ENCODE results near the gene CUX1. TPM values are rescaled to one million over a fixed set of nuclear protein-coding genes. Genes with fewer than 3 reads are reported as not detected.
"Not testable (repeated sequence)": the region's sequence is repeated elsewhere in the genome, so short reads cannot be mapped to it uniquely, and the experiment has no call there.

CUX1 gene
- total RNA-seq, 2 experiments from 2014 or later: 30.7 to 31.2 TPM

DNA sequence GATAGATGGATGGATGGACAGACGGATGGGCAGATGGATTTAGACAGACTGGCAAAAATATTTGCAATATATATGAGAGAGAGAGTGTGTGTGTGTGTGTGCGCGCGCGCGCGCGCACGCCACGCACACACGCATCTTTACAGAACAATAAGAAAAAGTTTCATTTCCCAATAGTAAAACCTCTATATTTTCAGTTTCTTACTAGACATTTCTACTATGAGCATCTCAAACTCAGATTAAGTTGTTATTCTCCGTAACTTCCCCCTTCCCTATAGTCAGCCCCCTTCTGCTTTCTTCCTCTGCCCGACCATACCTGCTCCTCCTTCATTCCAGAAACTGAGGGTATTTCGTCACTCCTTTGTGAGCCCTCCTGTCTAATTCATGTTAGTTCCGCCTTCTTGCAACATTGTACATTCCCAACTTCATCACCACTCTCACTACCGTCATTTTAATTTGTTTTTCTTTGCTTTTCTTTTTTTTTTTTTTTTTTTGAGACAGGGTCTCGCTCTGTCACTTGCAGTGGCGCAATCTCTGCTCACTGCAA is 314.9 kb downstream of the CUX1 start:
- DNase-seq (no peak), ATAC-seq (no peak)
- ChIA-PET POLR2A (no interaction called here), CTCF (no interaction called here)
- Mint-ChIP-seq H3K9me3 (ENCODE audit: insufficient read depth) (no peaks in the 10 kb centered on the region), H3K36me3 (ENCODE audit: low read depth) (peaks cover 1% of the 10 kb centered on the region), H3K4me3 (no peak overlapping the region), H3K27ac (no peak overlapping the region), H3K27me3 (ENCODE audit: low read depth) (no peaks in the 10 kb centered on the region), H3K4me1 (ENCODE audit: low read depth) (no peaks in the 10 kb centered on the region)

DNA sequence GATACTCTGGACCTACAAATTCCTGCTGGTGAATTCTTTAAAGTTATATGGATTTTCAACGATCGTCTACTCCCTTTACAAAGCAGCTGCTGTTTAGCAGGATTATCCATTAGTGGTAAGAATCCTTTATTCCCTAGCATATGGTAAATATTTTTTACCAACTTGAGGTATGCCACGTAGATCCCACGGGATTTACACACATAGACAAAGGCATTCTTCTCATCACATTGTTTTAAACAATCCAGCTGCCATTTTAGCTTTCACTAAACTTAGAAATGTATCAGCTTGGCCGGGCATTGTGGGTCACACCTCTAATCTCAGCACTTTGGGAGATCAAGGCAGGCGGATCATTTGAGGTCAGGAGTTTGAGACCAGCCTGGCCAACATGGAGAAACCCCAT is 321.2 kb downstream of the CUX1 start:
- ATAC-seq: no peak
- H3K36me3 Mint-ChIP-seq (ENCODE audit: low read depth): peaks cover 1% of the 10 kb centered on the region
- no peak overlapping the region for H3K27ac Mint-ChIP-seq
- H3K4me3 Mint-ChIP-seq: no peak overlapping the region
- DNase-seq: no peak
- H3K4me1 Mint-ChIP-seq (ENCODE audit: low read depth): peaks cover 14% of the 10 kb centered on the region
- no peaks in the 10 kb centered on the region for H3K9me3 Mint-ChIP-seq (ENCODE audit: insufficient read depth)
- CTCF ChIA-PET: interaction anchor here (0.7 kb wide), 1 partner anchor 19 kb away, joined by 3 read pairs; no protein-coding TSS in a partner anchor
- H3K27me3 Mint-ChIP-seq (ENCODE audit: low read depth): no peaks in the 10 kb centered on the region
- POLR2A ChIA-PET: no interaction called here

DNA sequence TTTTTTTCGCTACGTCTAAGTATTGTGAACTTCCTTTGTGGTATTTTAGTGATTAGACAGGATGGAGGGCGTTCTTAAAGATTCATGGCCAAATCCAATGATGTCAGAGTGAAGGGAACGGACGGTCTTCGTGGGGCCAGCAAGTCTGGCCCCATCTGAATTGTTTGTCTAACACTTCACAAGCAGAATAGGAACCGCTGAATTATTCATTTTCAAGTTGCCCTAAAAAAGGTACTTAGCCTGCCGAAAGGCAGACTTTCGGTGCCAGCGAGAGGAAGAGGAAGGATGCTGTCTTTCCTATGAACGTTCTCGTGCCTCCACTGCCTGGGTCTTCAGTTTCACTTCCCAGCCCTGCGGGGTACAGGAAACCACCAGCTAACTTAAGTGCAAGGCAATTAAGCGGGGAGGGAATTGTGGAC is 323.5 kb downstream of the CUX1 start:
- ChIA-PET POLR2A (interaction anchor here (0.7 kb wide), 1 partner anchor 38 kb away, joined by 3 read pairs; no protein-coding TSS in a partner anchor), CTCF (no interaction called here)
- Mint-ChIP-seq H3K4me3 (peak overlapping the region; percentile 61), H3K36me3 (ENCODE audit: low read depth) (no peaks in the 10 kb centered on the region), H3K4me1 (ENCODE audit: low read depth) (peaks cover 14% of the 10 kb centered on the region), H3K27me3 (ENCODE audit: low read depth) (no peaks in the 10 kb centered on the region), H3K9me3 (ENCODE audit: insufficient read depth) (no peaks in the 10 kb centered on the region), H3K27ac (peak overlapping the region; percentile 81)
- DNase-seq (peak; percentile 39), ATAC-seq (peak; percentile 67)

DNA sequence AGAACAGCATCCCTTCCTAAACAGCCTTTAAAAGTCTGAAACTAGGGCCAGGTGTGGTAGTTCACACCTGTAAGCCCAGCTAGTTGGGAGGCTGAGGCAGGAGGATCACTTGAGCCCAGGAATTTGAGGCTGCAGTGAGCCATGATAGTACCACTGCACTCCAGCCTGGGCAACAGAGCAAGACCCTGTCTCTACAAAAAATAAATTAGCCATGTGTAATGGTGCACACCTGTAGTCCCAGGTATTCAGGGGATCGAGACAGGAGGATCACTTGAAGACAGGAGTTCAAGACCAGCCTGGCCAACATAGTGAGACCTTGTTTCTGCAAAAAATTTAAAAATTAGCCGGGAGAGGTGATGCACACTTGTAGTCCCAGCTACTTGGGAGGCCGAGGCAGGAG is 325.0 kb downstream of the CUX1 start:
- POLR2A ChIA-PET: interaction anchor here (0.6 kb wide), 1 partner anchor 221 kb away, joined by 4 read pairs; no protein-coding TSS in a partner anchor
- H3K4me1 Mint-ChIP-seq (ENCODE audit: low read depth): peaks cover 14% of the 10 kb centered on the region
- H3K27ac Mint-ChIP-seq; H3K4me3 Mint-ChIP-seq; DNase-seq; CTCF ChIA-PET; H3K9me3 Mint-ChIP-seq (ENCODE audit: insufficient read depth); H3K36me3 Mint-ChIP-seq (ENCODE audit: low read depth); H3K27me3 Mint-ChIP-seq (ENCODE audit: low read depth); ATAC-seq: not testable (repeated sequence)

DNA sequence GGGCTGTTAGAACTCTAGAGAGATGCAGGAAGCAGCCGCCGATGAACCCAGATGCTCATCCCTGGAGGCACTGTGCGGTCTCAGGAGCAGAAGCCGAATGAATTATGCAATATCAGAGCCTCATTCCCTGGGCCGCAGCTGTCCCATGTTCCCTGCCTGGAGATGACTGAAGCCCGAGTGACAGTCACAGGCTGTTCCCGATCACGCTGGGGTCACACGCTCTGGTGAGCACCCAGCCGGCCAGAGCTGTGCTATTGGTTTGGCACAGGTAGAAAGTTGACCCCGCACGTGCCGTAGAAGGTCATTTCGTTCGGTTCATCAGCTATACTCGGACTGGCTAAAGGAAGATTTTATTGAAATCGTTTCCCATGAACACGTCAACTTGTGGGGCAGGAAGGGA is 328.7 kb downstream of the CUX1 start:
- H3K36me3 Mint-ChIP-seq (ENCODE audit: low read depth): no peaks in the 10 kb centered on the region
- no peaks in the 10 kb centered on the region for H3K9me3 Mint-ChIP-seq (ENCODE audit: insufficient read depth)
- DNase-seq (no peak), ATAC-seq (no peak)
- H3K27ac Mint-ChIP-seq: no peak overlapping the region
- H3K4me3 Mint-ChIP-seq: no peak overlapping the region
- peaks cover 8% of the 10 kb centered on the region for H3K4me1 Mint-ChIP-seq (ENCODE audit: low read depth)
- ChIA-PET CTCF (no interaction called here), POLR2A (no interaction called here)
- H3K27me3 Mint-ChIP-seq (ENCODE audit: low read depth): no peaks in the 10 kb centered on the region

DNA sequence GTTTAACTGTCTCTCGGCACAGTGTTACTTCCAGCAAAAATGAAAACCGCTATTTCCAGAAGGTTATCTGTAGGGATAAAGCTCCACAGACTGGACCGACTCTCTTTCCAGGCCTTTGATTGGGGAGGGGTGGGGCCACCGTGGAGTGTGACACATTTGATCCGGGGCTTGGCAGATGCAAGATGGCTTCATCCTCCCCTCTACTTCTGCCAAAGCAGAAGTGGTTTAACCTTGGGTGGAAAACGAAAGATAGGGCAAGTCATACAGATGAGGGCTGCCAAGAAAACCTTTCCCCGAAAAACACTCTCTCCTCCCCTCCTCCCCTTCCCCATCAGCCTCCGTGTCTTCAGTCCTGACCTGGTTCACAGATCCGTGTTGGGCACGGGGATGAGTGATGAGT is 329.6 kb downstream of the CUX1 start:
- Mint-ChIP-seq H3K36me3 (ENCODE audit: low read depth) (no peaks in the 10 kb centered on the region), H3K27me3 (ENCODE audit: low read depth) (no peaks in the 10 kb centered on the region), H3K9me3 (ENCODE audit: insufficient read depth) (no peaks in the 10 kb centered on the region), H3K4me1 (ENCODE audit: low read depth) (peaks cover 2% of the 10 kb centered on the region), H3K27ac (no peak overlapping the region), H3K4me3 (no peak overlapping the region)
- DNase-seq: no peak
- ATAC-seq: no peak
- POLR2A ChIA-PET: no interaction called here
- CTCF ChIA-PET: no interaction called here

DNA sequence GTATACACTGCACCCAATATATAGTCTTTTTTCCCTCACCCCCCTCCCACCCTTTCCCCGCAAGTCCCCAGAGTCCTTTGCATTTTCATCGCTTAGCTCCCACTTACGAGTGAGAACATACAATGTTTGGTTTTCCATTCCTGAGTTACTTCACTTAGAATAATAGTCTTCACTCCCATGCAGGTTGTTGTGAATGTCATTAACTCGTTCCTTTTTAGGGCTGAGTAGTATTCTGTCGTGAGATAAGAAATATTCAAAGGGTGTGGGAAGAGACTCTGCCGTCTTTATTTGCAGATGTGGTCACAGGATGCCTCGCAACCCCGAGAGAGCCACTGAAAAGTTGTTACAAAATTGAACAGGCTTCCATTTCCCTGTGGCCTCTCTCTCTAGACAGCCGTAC is 331.4 kb downstream of the CUX1 start:
- CTCF ChIA-PET: no interaction called here
- POLR2A ChIA-PET: no interaction called here
- no peaks in the 10 kb centered on the region for H3K9me3 Mint-ChIP-seq (ENCODE audit: insufficient read depth)
- no peaks in the 10 kb centered on the region for H3K36me3 Mint-ChIP-seq (ENCODE audit: low read depth)
- no peaks in the 10 kb centered on the region for H3K4me1 Mint-ChIP-seq (ENCODE audit: low read depth)
- H3K27me3 Mint-ChIP-seq (ENCODE audit: low read depth): no peaks in the 10 kb centered on the region
- no peak overlapping the region for H3K4me3 Mint-ChIP-seq
- H3K27ac Mint-ChIP-seq: no peak overlapping the region
- no peak for ATAC-seq
- DNase-seq: no peak

DNA sequence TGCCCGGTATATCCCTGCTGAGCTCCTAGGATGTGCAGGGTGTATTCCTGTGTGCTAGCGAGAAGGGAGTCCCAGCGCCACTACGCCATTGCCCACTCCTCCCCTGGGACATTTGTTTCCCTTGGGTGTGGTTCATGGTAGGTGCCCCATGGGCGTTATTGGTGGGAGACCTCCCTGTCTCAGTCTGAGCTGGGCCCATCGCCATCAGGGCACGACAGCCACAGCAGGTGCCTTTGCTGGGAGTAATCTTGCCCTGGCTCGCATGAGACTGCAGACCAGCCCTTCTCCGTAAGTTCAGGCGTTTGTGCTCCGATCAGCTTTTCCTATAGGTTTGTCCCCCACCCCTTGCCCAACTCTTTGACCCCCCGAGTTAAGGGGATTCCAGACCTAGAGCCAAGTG is 332.0 kb downstream of the CUX1 start:
- DNase-seq (no peak), ATAC-seq (no peak)
- H3K4me3 Mint-ChIP-seq: no peak overlapping the region
- H3K36me3 Mint-ChIP-seq (ENCODE audit: low read depth): no peaks in the 10 kb centered on the region
- no peak overlapping the region for H3K27ac Mint-ChIP-seq
- CTCF ChIA-PET: no interaction called here
- H3K27me3 Mint-ChIP-seq (ENCODE audit: low read depth): no peaks in the 10 kb centered on the region
- H3K4me1 Mint-ChIP-seq (ENCODE audit: low read depth): no peaks in the 10 kb centered on the region
- POLR2A ChIA-PET: no interaction called here
- no peaks in the 10 kb centered on the region for H3K9me3 Mint-ChIP-seq (ENCODE audit: insufficient read depth)

DNA sequence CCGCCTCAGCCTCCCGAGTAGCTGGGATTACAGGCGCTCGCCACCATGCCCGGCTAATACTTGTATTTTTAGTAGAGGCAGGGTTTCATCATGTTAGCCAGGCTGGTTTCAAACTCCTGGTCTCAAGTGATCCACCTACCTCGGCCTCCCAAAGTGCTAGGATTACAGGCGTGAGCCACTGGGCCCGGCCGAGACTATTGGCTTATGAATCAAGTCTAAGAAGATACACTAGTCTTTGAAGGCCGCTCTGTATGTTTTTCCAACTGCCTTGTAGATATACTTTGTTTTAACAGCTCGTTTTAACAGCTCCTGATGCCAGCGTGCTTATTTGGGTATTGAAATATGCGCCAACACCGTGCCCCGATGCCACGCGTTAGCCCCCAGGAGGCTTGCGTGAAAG is 332.8 kb downstream of the CUX1 start:
- DNase-seq: no peak
- no peak for ATAC-seq
- Mint-ChIP-seq H3K36me3 (ENCODE audit: low read depth) (no peaks in the 10 kb centered on the region), H3K27me3 (ENCODE audit: low read depth) (no peaks in the 10 kb centered on the region), H3K4me1 (ENCODE audit: low read depth) (no peaks in the 10 kb centered on the region), H3K9me3 (ENCODE audit: insufficient read depth) (no peaks in the 10 kb centered on the region), H3K27ac (no peak overlapping the region), H3K4me3 (no peak overlapping the region)
- ChIA-PET POLR2A (no interaction called here), CTCF (no interaction called here)

DNA sequence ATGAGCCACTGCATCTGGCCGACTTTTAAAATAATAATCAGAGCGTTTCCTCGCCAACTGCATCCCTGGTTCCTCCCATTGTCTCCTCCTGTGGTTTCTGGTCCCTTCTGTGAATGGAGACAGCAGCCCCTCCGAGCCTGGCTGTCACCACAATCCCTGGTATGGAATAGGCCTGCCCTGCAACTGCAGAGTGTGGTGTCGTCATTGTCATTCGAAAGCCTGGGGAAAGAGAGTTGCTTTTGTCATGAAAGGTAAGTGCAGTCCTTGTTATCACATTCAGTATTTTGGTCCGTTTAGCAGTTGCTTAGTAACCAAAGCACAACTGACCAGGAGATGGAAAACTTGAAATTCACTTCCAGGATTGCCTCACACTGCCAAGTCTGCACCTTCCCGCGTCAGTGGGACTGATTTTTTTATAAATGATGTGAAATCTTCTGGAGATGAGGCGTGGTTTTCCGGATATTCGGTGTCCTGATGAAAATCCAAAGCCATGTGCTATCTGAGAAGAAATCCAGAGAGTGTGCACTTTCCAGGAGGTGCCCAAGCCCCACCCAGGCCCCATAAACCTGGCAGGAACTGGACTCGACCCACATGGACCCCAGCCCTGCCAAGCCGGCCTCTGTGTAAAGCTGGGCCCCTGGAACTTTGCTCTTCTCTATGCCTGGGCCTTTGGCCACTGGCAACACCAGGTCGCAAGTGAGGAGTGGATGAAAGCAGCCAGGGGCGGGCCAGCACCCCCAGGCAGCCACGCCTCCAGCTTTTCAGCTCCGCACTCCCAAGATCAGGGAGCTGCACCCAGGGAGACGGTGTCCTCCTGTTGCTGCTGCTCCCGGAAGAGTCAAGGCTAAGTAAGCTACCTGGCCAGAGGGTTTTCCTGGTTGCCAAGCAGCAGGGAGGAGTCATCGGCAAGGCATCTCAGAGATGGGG is 335.5 kb downstream of the CUX1 start:
- DNase-seq (no peak), ATAC-seq (no peak)
- POLR2A ChIA-PET: no interaction called here
- no peak overlapping the region for H3K4me3 Mint-ChIP-seq
- H3K27ac Mint-ChIP-seq: no peak overlapping the region
- no peaks in the 10 kb centered on the region for H3K36me3 Mint-ChIP-seq (ENCODE audit: low read depth)
- no peaks in the 10 kb centered on the region for H3K9me3 Mint-ChIP-seq (ENCODE audit: insufficient read depth)
- no peaks in the 10 kb centered on the region for H3K4me1 Mint-ChIP-seq (ENCODE audit: low read depth)
- H3K27me3 Mint-ChIP-seq (ENCODE audit: low read depth): no peaks in the 10 kb centered on the region
- CTCF ChIA-PET: no interaction called here

DNA sequence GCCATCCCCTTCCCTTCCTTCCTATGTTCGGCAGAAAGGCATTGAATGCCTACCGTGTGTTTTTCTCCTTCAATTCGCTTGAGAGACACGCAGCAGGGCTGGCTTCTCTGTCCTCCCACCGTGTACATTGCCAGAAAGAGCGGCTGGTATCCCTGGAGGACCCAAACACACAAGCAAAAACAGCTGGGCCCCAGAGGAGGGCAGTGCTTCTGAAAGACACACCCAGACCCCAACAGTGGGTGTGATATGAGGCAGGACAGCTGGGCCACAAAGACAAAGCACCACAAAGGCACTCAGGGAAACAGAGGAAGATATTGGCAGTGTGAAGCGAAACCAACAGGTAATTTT is 336.1 kb downstream of the CUX1 start:
- DNase-seq (no peak), ATAC-seq (no peak)
- no peak overlapping the region for H3K4me3 Mint-ChIP-seq
- no peaks in the 10 kb centered on the region for H3K9me3 Mint-ChIP-seq (ENCODE audit: insufficient read depth)
- H3K27me3 Mint-ChIP-seq (ENCODE audit: low read depth): no peaks in the 10 kb centered on the region
- H3K4me1 Mint-ChIP-seq (ENCODE audit: low read depth): no peaks in the 10 kb centered on the region
- no peaks in the 10 kb centered on the region for H3K36me3 Mint-ChIP-seq (ENCODE audit: low read depth)
- ChIA-PET CTCF (no interaction called here), POLR2A (no interaction called here)
- no peak overlapping the region for H3K27ac Mint-ChIP-seq

DNA sequence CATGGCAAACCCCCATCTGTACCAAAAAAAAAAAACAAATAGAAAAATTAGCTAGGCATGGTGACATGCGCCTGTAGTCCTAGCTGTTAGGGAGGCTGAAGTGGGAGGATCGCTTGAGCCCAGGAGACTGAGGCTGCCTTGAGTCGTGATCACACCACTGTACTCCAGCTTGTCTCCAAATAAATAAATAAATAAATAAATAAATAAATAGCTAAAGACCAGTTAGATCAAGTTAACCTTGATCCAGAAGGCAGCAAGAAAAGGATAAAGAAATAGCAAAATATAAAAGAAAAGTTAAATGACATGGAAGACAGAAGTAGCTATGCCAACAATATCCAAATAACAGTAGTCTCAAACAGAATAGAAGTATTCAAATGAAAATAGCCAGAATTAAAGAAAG is 337.0 kb downstream of the CUX1 start:
- Mint-ChIP-seq H3K4me1 (ENCODE audit: low read depth) (peaks cover 2% of the 10 kb centered on the region), H3K27me3 (ENCODE audit: low read depth) (no peaks in the 10 kb centered on the region), H3K9me3 (ENCODE audit: insufficient read depth) (no peaks in the 10 kb centered on the region), H3K27ac (no peak overlapping the region), H3K4me3 (no peak overlapping the region), H3K36me3 (ENCODE audit: low read depth) (no peaks in the 10 kb centered on the region)
- no peak for ATAC-seq
- ChIA-PET POLR2A (interaction anchor here (0.6 kb wide), 1 partner anchor 11 kb away, joined by 3 read pairs; no protein-coding TSS in a partner anchor), CTCF (interaction anchor here (0.6 kb wide), 1 partner anchor 678 kb away, joined by 3 read pairs; no protein-coding TSS in a partner anchor)
- no peak for DNase-seq

All from activated CD8-positive, alpha-beta T cell treated with anti-CD3 and anti-CD28 coated beads, Interleukin-2, amount 10 ng/mL, durations not matched to agents 7 days and 5 days (primary cell).